Naive thymus-derived CD4-positive, alpha-beta T cell (primary cell): ENCODE measurements around the gene PUSL1. TPM values are rescaled to one million over a fixed set of nuclear protein-coding genes. Genes with fewer than 3 reads are reported as not detected.
A peak's percentile ranks its signal among the peaks of the same experiment; 100 is the strongest.

ENCODE experiments used
- ATAC-seq: fragments of 150-1000 bp; cut with Tn5 transposase; 2 replicates; pipeline ENCODE4 v1.10.0; 2021; ENCODE audit warnings: mild to moderate bottlenecking, moderate library complexity
- CTCF ChIA-PET: fragments of 350-600 bp; sonication (Branson Sonifier 250); formaldehyde crosslinking; loops from one replicate; lab custom pipeline; 2021; ENCODE audit warnings: antibody characterized with exemption; lab: Charles Lee
- POLR2A ChIA-PET: fragments of 350-600 bp; sonication (Branson Sonifier 250); formaldehyde crosslinking; loops from one replicate; lab custom pipeline; 2021; ENCODE audit warnings: antibody characterized with exemption, inconsistent platforms; lab: Charles Lee
- DNase-seq, 9 donors: peaks; one replicate each; pipeline versions ENCODE4 v3.0.0 to v3.0.0-alpha.2; 2020 to 2022; ENCODE audit warnings: mixed read lengths in 1 of 9
- H3K27ac ChIP-seq: one replicate; pipeline ENCODE4 v1.7.0; 2013; ENCODE audit warnings: mild to moderate bottlenecking, low read depth, low read length, moderate library complexity
- H3K27me3 ChIP-seq, 2 donors: one replicate each; pipeline ENCODE4 v1.7.0; 2013; ENCODE audit warnings: low read length in 2 of 2, mild to moderate bottlenecking in 2 of 2, moderate library complexity in 2 of 2; ENCODE audit not compliant: control insufficient read depth in 2 of 2, insufficient read depth in 2 of 2
- H3K36me3 ChIP-seq, 3 experiments: 1 replicate in 2 of 3; 2 replicates in 1 of 3; pipeline ENCODE4 v1.7.0; 2013; ENCODE audit warnings: low read length in 3 of 3, mild to moderate bottlenecking in 3 of 3, moderate library complexity in 1 of 3; ENCODE audit not compliant: insufficient read depth in 3 of 3, control insufficient read depth in 2 of 3
- H3K4me1 ChIP-seq, 2 donors: one replicate each; pipeline ENCODE4 v1.7.0; 2013; ENCODE audit warnings: low read length in 2 of 2, mild to moderate bottlenecking in 2 of 2, moderate library complexity in 1 of 2; ENCODE audit not compliant: control insufficient read depth in 2 of 2, insufficient read depth in 2 of 2
- H3K4me3 ChIP-seq: 2 replicates; pipeline ENCODE4 v1.7.0; 2013; ENCODE audit warnings: mild to moderate bottlenecking, low read length
- H3K9me3 ChIP-seq, 3 experiments: 1 replicate in 2 of 3; 2 replicates in 1 of 3; pipeline ENCODE4 v1.7.0; 2013; ENCODE audit warnings: low read length in 3 of 3; ENCODE audit not compliant: control insufficient read depth in 2 of 3
- H3K27ac Mint-ChIP-seq, 9 donors: one replicate each; pipeline ENCODE4 v1.8.0; 2020 to 2022; ENCODE audit warnings: mixed read lengths in 9 of 9, mild to moderate bottlenecking in 8 of 9, moderate library complexity in 5 of 9, inconsistent platforms in 2 of 9
- H3K27me3 Mint-ChIP-seq, 5 donors: one replicate each; pipeline ENCODE4 v1.8.0; 2021 to 2022; ENCODE audit warnings: mixed read lengths in 5 of 5, mild to moderate bottlenecking in 1 of 5
- H3K36me3 Mint-ChIP-seq, 5 donors: one replicate each; pipeline ENCODE4 v1.8.0; 2020 to 2022; ENCODE audit warnings: mixed read lengths in 5 of 5, mild to moderate bottlenecking in 3 of 5, inconsistent platforms in 1 of 5
- H3K4me1 Mint-ChIP-seq, 7 donors: one replicate each; pipeline ENCODE4 v1.8.0; 2020 to 2022; ENCODE audit warnings: mixed read lengths in 7 of 7, mild to moderate bottlenecking in 3 of 7, inconsistent platforms in 1 of 7
- H3K4me3 Mint-ChIP-seq, 10 donors: one replicate each; pipeline ENCODE4 v1.8.0; 2020 to 2022; ENCODE audit warnings: mild to moderate bottlenecking in 10 of 10, mixed read lengths in 10 of 10, moderate library complexity in 6 of 10, inconsistent platforms in 2 of 10
- H3K9me3 Mint-ChIP-seq, 11 donors: one replicate each; pipeline ENCODE4 v1.8.0; 2020 to 2022; ENCODE audit warnings: mixed read lengths in 11 of 11, mild to moderate bottlenecking in 4 of 11, inconsistent platforms in 1 of 11, moderate library complexity in 1 of 11
- intact Hi-C, 2 donors: fragments of 100-400 bp; cut with micrococcal nuclease; formaldehyde crosslinking; loops; one replicate each; pipeline ENCODE4 v1.15.1; 2023
- polyA plus RNA-seq, 2 donors: library from polyadenylated mRNA; unstranded; fragments of 300-500 nt; fragmentation: Illumina TruSeq; gene quantifications; one replicate each; pipeline ENCODE4 v1.2.3, GENCODE V29; 2021
- total RNA-seq, 6 experiments: library from RNA in 5 of 6; stranded (reverse) in 5 of 6; gene quantifications; 1 replicate in 5 of 6; 2 replicates in 1 of 6; pipeline ENCODE4 v1.2.3 and lab custom pipeline; 2021 to 2026

The PUSL1 gene
- total and polyA plus RNA-seq, 7 experiments from 2014 or later, result 16.2 to 26.1 (median 19.4) TPM

DNA sequence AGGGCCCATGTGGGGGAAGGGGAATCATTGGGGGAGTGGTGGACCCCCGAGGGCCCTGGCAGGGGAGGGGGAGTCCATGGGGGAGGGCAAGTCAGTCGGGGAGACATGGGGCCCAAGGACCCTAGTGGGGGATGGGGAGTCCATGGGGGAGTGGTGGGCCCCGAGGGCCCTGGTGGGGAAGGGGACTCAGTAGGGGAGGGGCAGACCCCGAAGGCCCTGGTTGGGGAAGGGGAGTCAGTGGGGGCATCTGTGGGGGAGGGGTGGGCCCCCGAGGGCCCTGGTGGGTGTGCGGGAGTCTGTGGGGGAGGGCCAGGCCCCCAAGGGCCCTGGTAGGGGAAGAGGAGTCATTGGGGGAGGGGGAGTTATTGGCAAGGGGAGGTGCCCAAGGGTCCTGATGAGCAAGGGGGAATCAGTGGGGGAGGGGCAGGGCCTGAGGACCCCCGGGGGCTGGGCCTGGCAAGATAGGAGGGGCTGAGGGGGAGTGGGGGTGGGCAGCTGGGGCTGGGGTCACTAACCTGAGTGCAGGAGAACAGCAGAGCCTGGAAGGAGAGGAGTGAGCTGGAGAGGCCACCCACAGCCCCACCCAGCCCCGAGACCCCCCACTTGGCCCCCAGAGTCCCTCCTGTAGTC lies 47.9 kb downstream of the PUSL1 start:
- POLR2A ChIA-PET, result no interaction called here
- peaks cover 0 to 39% (median 16%) of the 10 kb centered on the region in 5 donors for H3K27me3 Mint-ChIP-seq
- peaks cover 11 to 31% (median 19%) of the 10 kb centered on the region in 7 donors for H3K4me1 Mint-ChIP-seq
- Histone ChIP-seq H3K4me1 (peaks cover 0 to 18% of the 10 kb centered on the region in 2 donors), H3K27me3 (peaks cover 0 to 9% of the 10 kb centered on the region in 2 donors), H3K4me3 (no peak overlapping the region), H3K36me3 (no peaks in the 10 kb centered on the region), H3K9me3 (no peaks in the 10 kb centered on the region), H3K27ac (no peak overlapping the region)
- no peak for DNase-seq
- H3K9me3 Mint-ChIP-seq, result peaks cover 0 to 5% (median 0%) of the 10 kb centered on the region in 11 donors
- CTCF ChIA-PET, result no interaction called here
- no peak overlapping the region for H3K27ac Mint-ChIP-seq
- no peak overlapping the region for H3K4me3 Mint-ChIP-seq
- intact Hi-C loops, result no loop called here
- no peak for ATAC-seq
- peaks cover 0 to 2% (median 0%) of the 10 kb centered on the region in 5 donors for H3K36me3 Mint-ChIP-seq

- Mint-ChIP-seq H3K4me1 (peaks cover 12 to 31% (median 19%) of the 10 kb centered on the region in 7 donors), H3K27me3 (peaks cover 0 to 39% (median 16%) of the 10 kb centered on the region in 5 donors), H3K4me3 (no peak overlapping the region), H3K27ac (no peak overlapping the region), H3K9me3 (peaks cover 0 to 5% (median 0%) of the 10 kb centered on the region in 11 donors), H3K36me3 (peaks cover 0 to 2% (median 0%) of the 10 kb centered on the region in 5 donors)
- ChIA-PET POLR2A (interaction anchor here (2.1 kb wide), 1 partner anchor 14 kb away, joined by 10 read pairs; no protein-coding TSS in a partner anchor), CTCF (no interaction called here)
- intact Hi-C loops, result no loop called here
- peaks cover 0 to 9% of the 10 kb centered on the region in 2 donors for H3K27me3 ChIP-seq
- no peak overlapping the region for H3K4me3 ChIP-seq
- H3K9me3 ChIP-seq, result no peaks in the 10 kb centered on the region
- ATAC-seq, result no peak
- peaks cover 0 to 18% of the 10 kb centered on the region in 2 donors for H3K4me1 ChIP-seq
- H3K27ac ChIP-seq, result no peak overlapping the region
- DNase-seq, result no peak
- H3K36me3 ChIP-seq, result no peaks in the 10 kb centered on the region
These were observed 48.5 kb downstream of the PUSL1 start for GRCh38 chr1:1356796-1357401.

GRCh38 chr1:1357871-1358432 lies 49.6 kb downstream of the PUSL1 start:
- no peak overlapping the region for H3K27ac ChIP-seq
- peaks cover 0 to 9% of the 10 kb centered on the region in 2 donors for H3K27me3 ChIP-seq
- no peaks in the 10 kb centered on the region for H3K9me3 ChIP-seq
- POLR2A ChIA-PET, result interaction anchor here (0.6 to 2.1 kb wide), 2 partner anchors 13 to 257 kb away, joined by 3 to 10 read pairs; partner anchors contain the start of gene MIB2
- peaks cover 0 to 18% of the 10 kb centered on the region in 2 donors for H3K4me1 ChIP-seq
- H3K36me3 Mint-ChIP-seq, result no peaks in the 10 kb centered on the region
- peaks cover 0 to 33% (median 10%) of the 10 kb centered on the region in 5 donors for H3K27me3 Mint-ChIP-seq
- peak overlapping the region in 4 of 10 donors; percentile 25 to 46 (median 34) for H3K4me3 Mint-ChIP-seq
- peaks cover 8 to 22% (median 13%) of the 10 kb centered on the region in 7 donors for H3K4me1 Mint-ChIP-seq
- H3K36me3 ChIP-seq, result no peaks in the 10 kb centered on the region
- H3K4me3 ChIP-seq, result no peak overlapping the region
- DNase-seq (peak in 1 of 9 donors; percentile 4), ATAC-seq (no peak)
- CTCF ChIA-PET, result no interaction called here
- intact Hi-C loops, result no loop called here
- peaks cover 0 to 2% (median 0%) of the 10 kb centered on the region in 11 donors for H3K9me3 Mint-ChIP-seq
- H3K27ac Mint-ChIP-seq, result peak overlapping the region in 1 of 9 donors; percentile 48

DNA sequence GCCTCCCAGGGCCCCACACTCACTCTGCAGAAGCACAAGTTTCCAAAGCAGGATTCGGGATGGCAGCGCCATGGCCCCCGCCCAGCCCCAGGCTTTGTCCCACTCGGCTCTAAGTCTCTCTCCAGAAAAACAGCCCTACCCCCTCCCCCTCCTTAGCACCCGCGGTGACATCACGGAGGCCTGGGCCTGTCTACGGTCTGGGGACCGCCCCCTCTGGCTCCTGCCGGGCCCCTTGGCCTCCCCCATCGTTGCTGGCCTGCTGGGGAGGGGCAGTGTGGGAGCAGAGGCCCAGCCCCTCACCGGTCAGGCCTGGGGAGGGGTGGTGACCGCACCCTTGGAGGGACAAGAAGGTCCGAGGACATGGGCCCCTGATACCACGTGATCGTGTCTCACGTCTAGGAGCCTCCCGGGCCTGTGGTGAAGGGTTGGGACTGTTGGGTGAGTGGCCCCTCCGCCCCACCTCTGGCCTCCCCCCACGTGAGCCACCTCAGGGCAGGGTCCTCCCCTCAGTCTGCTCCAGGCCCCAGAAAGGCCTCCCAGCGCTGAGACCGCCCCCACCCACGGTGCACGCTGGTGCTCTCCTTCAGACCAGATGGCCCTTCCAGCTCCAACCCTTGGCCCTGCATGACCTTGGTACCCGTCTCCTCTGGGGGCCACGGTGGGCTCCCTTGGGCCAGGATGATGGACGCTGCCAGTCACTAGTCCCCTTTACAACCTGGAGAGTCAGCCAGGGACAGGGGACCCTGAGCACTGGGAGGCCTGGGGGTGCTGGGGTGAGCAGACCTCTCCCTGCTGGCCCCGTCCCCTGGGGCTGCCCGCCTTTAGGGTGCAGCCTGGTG lies 50.3 kb downstream of the PUSL1 start, which contains the start of gene MXRA8:
Gene MXRA8, minus strand, starts transcription at position 123 of the 839 bp plus-strand sequence. Its CDS starts 51 bp downstream, at position 72.
- Mint-ChIP-seq H3K27me3 (peaks cover 0 to 27% (median 7%) of the 10 kb centered on the region in 5 donors), H3K36me3 (no peaks in the 10 kb centered on the region), H3K9me3 (peaks cover 0 to 2% (median 0%) of the 10 kb centered on the region in 11 donors), H3K4me3 (peak within 1 kb of the TSS in 9 of 10 donors; percentile 25 to 75 (median 48)), H3K4me1 (peaks cover 8 to 20% (median 13%) of the 10 kb centered on the region in 7 donors), H3K27ac (peak within 1 kb of the TSS in 8 of 9 donors; percentile 4 to 78 (median 54))
- H3K4me1 ChIP-seq, result peaks cover 0 to 11% of the 10 kb centered on the region in 2 donors
- H3K36me3 ChIP-seq, result no peaks in the 10 kb centered on the region
- POLR2A ChIA-PET, result interaction anchor here (0.6 to 2.1 kb wide), 5 partner anchors 10 to 257 kb away, joined by 3 to 10 read pairs (median 4); partner anchors contain the start of genes AURKAIP1 and MIB2
- H3K9me3 ChIP-seq, result no peaks in the 10 kb centered on the region
- H3K27me3 ChIP-seq, result peaks cover 0 to 9% of the 10 kb centered on the region in 2 donors
- CTCF ChIA-PET, result no interaction called here
- intact Hi-C loops, result loop anchor here in 1 of 2 donors (1.0 kb wide), 1 partner anchor 13 kb away; no protein-coding TSS in a partner anchor
- DNase-seq (no peak), ATAC-seq (peak; percentile 5)
- peak within 1 kb of the TSS; percentile 23 for H3K27ac ChIP-seq
- H3K4me3 ChIP-seq, result no peak within 1 kb of the TSS

DNA sequence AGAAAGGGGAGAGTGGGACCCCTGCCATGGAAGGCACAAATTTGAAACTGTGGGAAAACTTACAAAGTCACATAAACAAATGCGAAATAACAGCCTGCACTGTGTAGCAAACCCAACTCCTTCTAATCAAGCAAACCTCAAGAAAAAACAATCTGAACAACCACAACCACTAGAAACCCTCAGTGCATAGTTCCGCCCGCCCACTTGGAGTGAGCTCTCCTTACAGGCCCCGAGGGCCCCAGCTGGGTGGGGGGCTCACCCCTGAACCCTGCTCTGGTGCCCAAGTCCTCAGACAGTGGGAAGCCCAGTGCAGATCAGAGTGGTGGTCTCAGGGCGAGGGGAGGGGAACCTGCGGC lies 50.9 kb downstream of the PUSL1 start:
- no peaks in the 10 kb centered on the region for H3K36me3 ChIP-seq
- peak; percentile 66 for ATAC-seq
- Mint-ChIP-seq H3K27ac (peak overlapping the region in 8 of 9 donors; percentile 4 to 78 (median 54)), H3K36me3 (no peaks in the 10 kb centered on the region), H3K27me3 (peaks cover 0 to 21% (median 4%) of the 10 kb centered on the region in 5 donors), H3K9me3 (peaks cover 0 to 2% (median 0%) of the 10 kb centered on the region in 11 donors), H3K4me1 (peaks cover 6 to 15% (median 12%) of the 10 kb centered on the region in 7 donors), H3K4me3 (peak overlapping the region in 8 of 10 donors; percentile 21 to 75 (median 50))
- intact Hi-C loops, result loop anchor here in 1 of 2 donors (1.0 kb wide), 1 partner anchor 12 kb away; no protein-coding TSS in a partner anchor
- H3K4me1 ChIP-seq, result peaks cover 0 to 8% of the 10 kb centered on the region in 2 donors
- no peak overlapping the region for H3K27ac ChIP-seq
- CTCF ChIA-PET, result no interaction called here
- H3K9me3 ChIP-seq, result no peaks in the 10 kb centered on the region
- DNase-seq, result peak in 2 of 9 donors; percentile 25 to 38
- POLR2A ChIA-PET, result interaction anchor here (0.7 to 1.6 kb wide), 3 partner anchors 9 to 16 kb away, joined by 3 to 5 read pairs (median 4); partner anchors contain the start of gene AURKAIP1
- H3K4me3 ChIP-seq, result no peak overlapping the region
- peaks cover 0 to 4% of the 10 kb centered on the region in 2 donors for H3K27me3 ChIP-seq
